AG09319 (cell line): ENCODE measurements around the gene TBC1D10B.

ENCODE experiments used
- DNase-seq: peaks from one replicate; pipeline ENCODE4 v3.0.0-alpha.2; 2010; ENCODE audit warnings: low read depth; ENCODE audit errors: extremely low read depth
- CTCF ChIP-seq: IDR thresholded peaks from 2 replicates; pipeline ENCODE4 v1.5.1; 2011; ENCODE audit warnings: low read depth, mild to moderate bottlenecking, inconsistent platforms, low read length, moderate library complexity

Gene TBC1D10B

GRCh38 chr16:30370456-30371247 lies at the start of gene TBC1D10B:
TBC1D10B (minus strand) TSS chr16:30370494; CDS start chr16:30370183, 311 bp downstream.
- peak; percentile 100 for DNase-seq
- TF ChIP-seq CTCF, result peak; percentile 14

GRCh38 chr16:30418350-30419181 lies 48.3 kb upstream of the TBC1D10B start:
- no peak for TF ChIP-seq CTCF
- no peak for DNase-seq

- TF ChIP-seq CTCF, result no peak; the same call in none of the 2 replicates
- DNase-seq, result peak; percentile 69
These were observed 47.4 kb upstream of the TBC1D10B start for GRCh38 chr16:30417529-30418349.

GRCh38 chr16:30416624-30417528 lies 46.6 kb upstream of the TBC1D10B start:
- no peak for DNase-seq
- TF ChIP-seq CTCF, result no peak

- TF ChIP-seq CTCF, result no peak
- DNase-seq, result no peak
These were observed 45.8 kb upstream of the TBC1D10B start for GRCh38 chr16:30416047-30416603.

- TF ChIP-seq CTCF, result no peak
- no peak for DNase-seq
These were observed 43.9 kb upstream of the TBC1D10B start for GRCh38 chr16:30414159-30414558.
